Activated naive CD4-positive, alpha-beta T cell treated with anti-CD3 and anti-CD28 coated beads, Interleukin-2, amount 50 U/mL, for 16 hours (primary cell): ENCODE results near the gene CELA2A.

Experiments
- DNase-seq: peaks from one replicate; pipeline ENCODE4 v3.0.0-alpha.2; 2020

Gene CELA2A

DNA sequence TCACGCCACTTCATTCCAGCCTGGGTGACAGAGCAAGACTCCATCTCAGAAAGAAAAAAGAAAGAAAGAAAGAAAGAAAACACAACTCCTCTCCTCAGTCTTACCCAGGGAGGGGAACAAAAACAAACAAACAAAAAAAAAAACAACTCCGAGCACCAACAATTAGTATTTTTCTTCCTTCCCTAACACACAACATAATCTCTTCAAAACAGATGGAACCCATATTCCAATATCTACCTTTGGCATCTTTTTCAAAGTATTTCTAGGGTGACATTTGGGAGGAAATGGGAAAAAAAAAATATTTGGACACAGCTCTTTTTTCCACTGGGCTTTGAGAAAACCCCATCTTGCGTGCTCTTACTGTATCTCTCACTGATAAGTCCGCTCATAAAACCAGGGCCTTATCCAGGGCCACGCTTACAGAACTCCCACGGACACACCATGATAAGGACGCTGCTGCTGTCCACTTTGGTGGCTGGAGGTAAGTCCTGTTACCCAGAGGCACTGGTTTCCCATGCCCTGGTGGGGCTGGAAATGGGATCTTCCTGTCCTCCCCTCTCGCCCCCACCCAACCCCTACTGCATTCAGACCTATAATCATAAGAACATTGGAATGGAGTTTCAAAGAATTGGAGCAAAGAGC is at the start of gene CELA2A:
Gene CELA2A (plus strand): TSS at position 420 of the 642 bp plus-strand sequence. CDS start 22 bp downstream, at position 442.
- DNase-seq = no peak

DNA sequence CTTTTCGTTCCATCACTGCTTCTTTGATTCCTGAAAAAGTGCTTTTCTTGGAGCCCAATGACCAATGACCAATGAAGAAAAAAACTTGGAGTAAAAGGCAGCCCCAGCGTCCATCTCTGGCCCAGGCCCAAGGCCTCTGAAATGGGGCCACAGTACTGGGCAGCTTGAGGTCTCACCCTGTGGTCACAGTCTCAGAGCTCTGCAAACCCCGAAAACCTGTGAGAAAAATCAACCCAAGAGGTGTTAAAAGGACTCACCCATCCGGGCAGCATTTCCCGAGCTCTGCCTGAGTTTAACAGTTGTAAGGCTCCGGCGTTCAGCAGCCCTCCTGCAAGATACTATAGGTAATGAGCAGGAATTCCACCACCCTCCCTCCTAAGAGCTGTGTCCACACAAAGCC is 49.0 kb upstream of the CELA2A start:
- DNase-seq = no peak

DNA sequence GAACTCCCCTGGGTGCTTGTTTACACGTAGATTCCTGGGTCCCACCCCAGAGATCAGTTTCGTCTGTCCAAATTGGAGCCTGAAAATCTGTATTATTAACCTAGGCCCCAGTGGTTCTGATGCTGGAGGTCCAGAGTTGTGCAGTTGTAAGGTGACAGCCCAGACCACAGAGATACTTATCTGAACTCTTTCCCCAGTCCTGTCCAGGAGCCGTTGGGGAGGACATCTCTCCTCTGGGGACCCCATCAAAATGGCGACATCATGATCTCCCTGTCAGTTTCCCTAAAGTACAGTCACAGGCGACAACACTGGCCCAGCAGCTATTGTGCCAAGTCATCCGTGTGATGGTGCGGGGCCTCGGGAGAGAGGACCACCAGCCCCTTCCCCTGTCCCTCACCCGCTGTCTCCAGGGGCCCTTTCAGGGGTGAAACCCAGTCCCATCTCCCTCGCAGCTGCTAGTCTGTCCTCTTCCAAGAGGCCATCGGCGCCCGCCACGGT is 47.6 kb upstream of the CELA2A start:
- DNase-seq = no peak

DNA sequence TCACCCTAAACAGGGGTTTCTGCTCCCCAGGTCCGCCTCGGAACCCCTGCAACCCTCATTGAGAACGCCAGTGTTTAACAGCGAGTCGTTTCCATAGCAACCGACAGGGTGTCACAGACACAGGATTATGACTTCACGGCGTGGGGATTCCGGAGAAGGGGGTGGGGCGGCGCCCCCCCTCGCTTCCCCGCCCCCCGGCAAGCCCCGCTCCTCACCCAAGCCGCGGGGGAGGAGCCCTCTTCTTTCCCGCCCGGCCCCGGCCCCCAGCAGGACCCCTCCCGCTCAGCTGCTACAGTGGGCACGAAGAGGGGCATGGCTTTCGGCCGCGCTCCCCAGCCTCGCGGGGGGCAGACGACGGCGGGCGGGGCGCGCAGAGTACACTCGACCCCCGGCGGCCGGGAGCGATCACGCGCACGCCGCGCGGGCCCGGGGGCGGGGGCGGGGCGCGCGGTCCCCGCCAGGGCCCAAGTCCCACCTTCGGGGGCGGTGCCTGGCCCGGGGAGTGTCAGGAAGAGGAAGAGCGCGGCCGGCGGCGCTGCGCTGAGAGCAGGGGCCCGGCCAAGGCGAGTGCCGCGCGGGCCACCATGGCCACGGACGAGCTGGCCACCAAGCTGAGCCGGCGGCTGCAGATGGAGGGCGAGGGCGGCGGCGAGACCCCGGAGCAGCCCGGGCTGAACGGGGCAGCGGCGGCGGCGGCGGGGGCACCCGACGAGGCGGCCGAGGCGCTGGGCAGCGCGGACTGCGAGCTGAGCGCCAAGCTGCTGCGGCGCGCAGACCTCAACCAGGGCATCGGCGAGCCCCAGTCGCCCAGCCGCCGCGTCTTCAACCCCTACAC is 46.9 kb upstream of the CELA2A start, which contains the start of gene EFHD2:
Gene EFHD2 (plus strand): TSS at position 501 of the 835 bp plus-strand sequence. CDS start 84 bp downstream, at position 585.
- peak; percentile 92 for DNase-seq

DNA sequence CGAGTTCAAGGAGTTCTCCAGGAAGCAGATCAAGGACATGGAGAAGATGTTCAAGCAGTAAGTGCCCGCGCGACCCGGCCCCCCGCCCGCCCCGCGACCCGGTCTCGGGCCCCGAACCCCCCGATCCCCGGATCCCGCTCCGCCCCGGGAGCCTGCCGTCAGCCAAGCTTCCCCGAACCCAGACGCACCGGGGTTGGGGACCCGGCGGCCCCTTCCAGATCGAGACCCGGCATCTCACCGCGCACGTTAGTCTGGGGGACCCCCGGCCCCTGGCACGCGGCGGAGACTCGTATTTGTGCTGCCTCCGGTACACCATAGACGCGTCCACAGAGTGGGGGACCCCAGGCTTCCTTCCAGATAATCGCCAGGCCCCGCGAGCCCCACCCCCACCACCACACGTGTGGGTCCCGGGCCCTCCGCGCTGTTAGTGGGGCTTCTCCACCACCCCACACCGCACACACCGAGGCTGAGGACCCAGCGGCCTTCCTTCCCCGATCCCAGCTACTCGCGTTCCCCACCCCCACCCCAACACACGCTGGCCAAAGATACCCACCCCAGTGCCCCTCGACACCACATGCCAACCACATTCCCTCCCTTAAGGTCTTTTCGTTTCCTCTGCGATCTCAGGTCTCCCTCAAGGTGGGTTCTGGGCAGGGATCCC is 46.2 kb upstream of the CELA2A start:
- no peak for DNase-seq

DNA sequence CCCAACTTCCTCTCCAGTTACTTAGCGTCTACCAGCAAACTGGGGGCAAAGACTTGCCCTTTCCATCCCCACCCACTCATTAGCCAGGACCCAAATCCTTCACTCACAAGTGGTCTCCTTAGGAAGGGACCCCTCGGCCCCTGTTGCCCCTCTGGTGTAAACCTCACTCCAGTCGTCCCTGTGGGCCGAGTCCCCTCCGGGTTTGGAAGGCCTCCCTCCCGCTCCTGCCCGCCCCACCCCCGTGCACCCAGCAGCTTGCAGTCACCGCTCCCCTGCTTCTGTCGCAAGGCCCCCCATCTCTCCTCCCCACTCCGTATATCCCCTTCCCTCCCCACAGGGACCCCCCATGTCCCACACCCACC is 45.7 kb upstream of the CELA2A start:
- no peak for DNase-seq

DNA sequence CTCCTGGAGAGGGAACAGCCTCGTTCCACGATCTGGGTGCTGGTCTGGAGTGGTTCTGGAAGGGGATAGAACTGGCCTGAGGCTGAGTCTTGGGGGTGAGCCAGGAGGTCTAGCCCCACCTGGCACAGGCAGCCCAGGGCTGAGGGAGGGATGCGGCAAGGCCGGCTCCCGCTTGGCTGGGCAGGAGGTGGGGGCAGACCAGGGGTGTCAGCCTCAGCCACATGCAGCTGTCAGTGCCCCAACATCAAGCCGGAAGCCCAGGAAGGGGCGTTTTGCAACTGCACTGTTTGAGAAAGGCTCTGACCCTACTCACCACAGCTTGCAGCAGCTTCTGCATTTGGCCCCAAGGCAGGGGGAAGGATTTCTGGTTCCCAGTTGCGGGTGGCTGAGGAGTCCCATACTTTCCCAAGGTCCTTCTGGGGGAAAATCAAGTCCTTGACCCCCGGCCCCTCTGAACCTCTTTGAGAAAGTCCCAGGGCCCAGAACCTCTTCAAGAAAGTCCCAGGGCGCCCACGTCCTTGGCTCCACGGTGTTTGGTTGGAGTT is 44.9 kb upstream of the CELA2A start:
- no peak for DNase-seq

DNA sequence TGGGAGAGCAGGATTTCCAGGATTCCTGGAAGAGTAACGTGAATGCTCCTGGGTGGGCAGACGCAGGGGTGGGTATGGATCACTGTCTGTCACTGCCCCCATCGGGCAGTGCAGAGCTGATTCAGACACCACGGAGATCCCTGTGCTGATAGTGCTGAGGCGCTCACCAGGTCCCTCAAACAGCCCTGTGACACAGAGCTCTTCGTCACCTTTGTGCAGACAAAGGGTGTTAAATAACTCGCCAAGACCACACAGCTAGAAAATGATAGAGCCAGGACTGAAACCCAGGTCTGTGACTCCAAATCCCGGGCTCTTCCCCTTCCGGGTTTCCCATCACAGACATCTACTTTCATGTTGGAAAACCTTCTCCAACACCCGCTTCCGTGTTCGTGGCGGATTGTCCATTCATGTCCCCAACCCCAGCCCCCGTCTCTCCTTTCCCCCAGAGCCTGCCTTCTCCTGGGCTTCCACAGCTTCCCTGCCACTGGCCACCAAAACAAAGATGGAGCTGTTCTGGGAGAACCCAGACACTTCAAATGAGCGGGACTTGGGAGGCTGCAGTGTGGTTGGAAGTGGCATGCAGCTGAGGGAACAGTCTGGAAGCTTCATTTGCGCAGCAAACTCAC is 44.2 kb upstream of the CELA2A start:
- DNase-seq = no peak

DNA sequence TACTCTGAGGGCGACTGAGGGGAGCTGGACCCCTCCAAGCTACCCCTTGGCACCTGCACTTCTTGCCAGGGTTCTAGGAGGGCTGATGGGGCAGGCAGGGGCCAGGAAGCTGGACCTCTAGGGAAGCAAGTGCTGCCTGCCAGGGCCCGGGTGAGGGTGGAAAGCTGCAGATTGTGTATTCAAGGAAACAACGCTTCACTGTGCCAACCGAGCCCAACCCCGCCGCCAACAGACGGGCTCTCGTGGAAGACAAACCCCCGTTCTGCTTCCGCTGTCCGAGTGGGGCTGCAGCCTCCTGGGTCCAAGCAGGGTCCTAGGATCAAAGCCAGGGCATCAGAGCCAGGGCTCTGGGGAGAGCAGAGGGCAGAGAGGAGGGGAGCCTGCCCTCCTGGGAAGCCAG is 43.7 kb upstream of the CELA2A start:
- DNase-seq = no peak

DNA sequence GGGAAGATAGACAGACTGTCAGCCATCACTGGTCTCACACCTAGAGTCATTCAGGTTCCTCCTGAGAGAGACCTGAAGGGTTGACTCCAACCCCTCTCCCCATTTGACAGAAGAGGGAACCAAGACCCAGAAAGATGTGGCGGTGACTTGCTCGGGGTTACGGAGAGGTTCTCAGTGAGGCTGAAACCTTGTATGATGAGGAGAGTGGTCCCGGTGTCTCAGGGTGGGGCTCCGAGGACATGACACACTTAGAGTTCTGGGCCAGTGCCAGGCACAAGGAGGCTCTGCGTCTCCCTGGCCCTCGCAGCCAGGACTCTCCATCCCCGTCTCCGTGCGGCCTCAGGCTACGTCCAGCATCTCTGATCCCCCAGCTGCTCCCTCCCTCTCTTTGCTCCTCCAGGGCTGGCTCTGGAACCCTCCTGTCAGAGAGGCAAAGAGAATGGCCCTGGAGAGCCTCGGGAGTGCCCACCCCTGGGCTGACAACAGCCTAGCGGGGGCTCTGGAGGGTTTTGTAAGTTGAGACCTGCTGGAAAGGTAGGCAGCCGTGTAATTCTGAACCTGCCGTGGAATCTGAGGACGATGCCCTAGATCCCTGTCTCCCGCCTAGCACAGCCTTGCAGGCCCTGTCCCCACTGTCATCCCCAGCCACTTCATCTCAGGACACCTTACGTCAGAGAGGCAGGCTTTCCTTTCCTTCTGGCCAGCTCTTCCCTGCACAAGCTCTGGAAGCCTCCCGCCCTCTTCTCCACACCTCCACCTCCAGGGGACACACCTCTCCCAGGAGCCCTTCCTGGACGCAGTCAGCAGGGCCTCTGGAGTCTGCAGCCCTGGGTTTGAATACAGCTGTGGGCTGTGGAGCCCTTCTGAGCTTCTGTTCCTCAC is 42.7 kb upstream of the CELA2A start:
- no peak for DNase-seq

DNA sequence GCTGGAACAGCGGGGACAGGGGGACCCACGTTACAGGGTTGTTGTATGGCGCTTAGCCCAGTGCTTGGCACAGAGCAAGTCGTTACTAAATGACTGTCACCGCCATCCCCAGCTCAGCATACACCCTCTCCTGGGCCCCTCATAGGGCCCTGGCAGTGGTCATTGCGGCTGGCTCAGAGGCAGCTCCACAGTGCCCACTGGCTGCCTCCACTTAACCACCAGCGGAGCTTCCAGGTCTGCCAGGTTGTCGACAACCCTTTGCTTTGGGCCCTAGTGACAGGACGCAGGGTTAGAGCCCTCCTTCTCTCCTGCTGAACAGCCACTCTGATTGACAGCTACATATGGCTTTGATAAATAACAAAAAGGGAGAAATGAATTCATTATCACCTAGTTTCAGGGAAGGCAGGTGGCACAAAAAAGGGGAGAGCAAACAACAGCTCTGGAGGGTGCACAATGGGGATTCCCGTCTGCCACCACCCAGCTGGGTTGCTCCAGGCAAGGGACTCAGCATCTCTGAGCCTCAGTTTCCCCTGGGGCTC is 42.0 kb upstream of the CELA2A start:
- no peak for DNase-seq

DNA sequence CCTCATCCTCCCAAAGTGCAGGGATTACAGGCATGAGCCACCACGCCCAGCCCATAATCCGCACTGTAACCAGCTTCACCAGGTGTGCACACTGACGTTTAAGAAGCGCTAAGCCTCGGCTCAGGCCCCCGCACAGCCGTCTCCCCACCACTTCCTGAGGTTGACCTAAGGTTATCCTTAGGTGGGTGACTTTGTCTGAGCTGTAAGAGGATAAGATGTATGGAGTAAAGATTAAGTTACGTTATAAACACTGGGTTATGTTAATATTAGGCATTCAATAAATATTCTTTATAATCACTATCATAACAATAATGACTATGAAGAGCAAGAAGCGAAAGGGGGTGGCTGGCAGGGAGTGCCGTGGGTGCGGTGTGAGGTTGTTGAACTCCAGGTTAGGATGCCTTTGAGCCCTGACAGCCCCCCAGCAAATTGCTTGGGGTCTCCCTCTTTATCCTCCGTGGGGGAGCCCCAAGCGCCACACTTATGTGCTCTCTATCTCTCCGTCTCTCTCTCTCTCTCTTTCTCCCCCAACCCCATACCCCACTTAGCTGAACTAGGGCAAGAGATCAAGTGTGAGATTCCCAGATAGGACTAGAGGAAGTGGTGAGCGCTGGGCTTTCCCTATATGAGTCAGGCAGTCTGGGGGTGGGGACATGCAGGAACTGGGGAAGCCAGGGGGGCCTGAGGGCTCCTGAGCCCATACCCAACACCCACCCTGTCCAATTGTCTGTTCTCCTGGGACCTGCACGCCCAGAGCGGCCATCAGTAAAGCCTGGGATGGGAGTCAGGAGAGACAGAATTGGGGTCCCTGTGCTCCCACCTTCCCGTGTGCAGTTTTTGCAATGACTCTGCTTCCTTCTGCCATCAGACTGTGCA is 39.2 kb upstream of the CELA2A start:
- peak; percentile 38 for DNase-seq

DNA sequence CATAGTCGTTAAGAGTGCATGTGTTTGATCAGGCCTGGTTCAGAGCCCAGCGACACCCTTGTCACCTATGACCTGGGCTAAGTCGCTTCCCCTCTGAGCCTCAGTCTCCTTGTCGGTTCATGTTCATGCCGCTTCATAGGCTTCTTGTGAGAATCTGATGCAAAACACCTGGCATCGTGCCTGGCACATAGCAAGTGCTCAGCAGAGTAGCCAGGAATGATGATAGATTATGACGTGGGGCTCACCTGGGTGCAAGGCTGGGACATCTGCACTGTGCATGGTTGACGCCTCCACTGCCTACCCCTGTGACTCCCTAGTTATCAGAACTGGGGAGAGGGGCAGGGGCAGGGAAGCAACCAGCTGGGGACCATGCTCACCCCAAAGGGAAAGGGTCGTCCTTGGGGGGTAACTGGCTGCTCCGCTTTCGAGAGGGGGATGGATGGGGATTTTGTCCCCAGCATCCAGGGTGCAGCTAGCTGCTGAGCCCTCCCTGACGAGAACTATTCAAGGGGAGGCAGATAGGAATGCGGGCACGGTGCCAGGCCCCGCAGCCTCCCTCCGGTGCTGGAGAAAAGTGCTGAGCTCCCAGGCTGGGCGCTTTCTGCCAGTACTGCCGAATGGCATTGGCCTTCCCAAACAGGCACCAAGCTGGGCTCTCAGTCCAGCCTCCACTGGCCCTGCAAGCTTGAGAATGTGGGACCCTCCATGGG is 37.6 kb upstream of the CELA2A start:
- no peak for DNase-seq

DNA sequence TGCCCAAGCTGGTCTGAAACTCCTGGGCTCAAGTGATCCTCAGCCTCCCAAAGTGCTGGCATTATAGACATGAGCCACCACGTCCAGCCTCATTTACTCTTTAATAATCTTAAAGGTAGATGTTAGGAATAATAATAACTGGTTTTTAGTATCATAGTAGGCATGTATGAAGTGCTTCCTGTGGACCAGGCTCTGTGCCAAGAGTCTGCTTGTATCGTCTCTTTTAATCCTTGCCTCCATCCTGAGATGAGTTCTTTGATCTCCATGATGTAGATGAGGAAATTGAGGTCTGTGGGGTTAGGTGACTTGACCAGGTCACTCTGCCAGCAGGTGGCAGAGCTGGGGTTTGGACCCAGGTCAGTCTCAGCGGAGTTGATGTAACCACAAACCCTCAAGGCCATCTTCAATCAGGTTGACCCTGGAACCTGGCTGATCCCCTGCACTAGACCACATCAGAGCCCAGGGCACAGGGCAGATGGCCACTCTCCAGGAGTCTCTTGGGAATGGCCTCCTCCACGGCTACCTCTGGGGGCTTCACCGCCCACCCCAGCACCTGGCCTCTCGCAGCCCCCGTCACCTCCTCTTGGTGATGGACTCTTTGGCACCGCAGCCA is 35.6 kb upstream of the CELA2A start:
- no peak for DNase-seq

DNA sequence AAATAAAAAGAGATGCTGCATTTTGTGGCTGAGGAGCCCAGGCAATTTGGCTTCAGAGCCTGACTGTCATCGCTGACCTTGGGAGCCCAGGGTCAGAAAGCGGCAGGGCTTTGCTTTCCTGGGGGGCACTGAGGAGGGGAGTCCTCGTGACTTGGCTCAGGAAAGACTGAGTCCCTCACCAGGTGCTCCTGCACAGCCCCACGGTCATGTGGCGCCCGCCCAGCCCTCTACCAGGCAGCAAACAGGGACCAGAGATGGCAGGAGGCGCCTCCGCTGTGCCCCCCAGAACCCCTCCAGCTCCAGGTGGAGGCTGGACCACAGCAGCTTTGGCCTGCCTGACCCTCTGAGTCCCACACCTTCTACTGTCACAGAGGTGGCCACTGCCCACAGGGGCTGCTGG is 33.7 kb upstream of the CELA2A start:
- no peak for DNase-seq

DNA sequence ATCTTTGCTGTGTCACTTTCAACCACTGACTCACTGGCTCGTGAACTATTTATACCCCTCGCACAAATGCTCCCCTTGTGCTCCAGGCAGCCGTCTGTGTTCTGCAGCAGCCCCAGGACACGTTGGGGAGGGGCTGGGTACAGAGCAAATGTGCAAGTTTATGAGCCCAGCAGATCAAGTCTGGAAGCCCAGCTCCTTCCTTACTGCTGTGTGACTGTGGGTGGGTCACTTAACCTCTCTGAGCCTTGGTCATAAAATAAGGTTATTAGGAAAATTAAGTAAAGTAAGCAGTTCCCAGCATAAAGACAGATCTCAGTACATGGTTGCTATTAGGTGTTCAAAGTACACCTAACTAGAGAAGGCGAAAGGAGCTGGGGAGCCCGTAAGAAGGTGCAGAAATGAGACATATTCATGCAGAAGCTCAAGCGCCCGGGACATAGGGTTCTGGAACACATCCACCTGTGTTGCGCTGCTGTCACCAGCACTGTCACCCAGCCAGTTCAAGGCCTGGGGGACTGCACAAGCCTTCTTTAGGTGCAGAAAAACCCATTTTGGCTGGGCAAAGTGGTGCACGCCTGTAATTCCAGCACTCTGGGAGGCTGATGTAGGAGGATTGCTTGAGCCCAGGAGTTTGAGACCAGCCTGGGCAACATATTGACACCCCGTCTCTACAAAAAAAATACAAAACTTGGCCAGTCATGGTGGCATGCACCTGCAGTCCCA is 33.0 kb upstream of the CELA2A start:
- no peak for DNase-seq

DNA sequence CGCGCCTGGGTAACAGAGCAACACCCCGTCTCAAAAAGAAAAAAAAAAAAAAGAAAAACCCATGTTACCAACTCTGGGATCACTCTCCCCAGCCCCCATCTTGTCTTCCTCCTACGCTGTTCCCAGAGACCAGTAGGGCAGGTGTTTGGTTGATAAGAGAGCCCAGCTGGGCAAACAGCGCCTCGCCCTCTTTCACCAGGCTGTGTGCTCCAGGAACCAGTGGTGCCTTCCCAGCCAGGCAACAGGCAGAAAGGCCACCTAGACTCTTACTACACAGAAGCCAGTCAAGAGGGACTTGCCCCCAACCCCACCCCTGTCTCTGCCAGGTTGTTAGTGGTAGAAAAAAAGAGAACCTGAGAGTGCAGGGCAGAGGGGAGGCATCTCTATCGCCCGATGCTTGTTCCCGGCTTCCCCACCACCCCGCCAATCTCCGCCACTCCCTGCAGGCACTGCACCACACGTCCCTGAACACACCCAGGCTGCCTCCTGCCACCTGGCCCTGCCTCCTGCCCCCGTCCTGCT is 32.3 kb upstream of the CELA2A start:
- DNase-seq = no peak

DNA sequence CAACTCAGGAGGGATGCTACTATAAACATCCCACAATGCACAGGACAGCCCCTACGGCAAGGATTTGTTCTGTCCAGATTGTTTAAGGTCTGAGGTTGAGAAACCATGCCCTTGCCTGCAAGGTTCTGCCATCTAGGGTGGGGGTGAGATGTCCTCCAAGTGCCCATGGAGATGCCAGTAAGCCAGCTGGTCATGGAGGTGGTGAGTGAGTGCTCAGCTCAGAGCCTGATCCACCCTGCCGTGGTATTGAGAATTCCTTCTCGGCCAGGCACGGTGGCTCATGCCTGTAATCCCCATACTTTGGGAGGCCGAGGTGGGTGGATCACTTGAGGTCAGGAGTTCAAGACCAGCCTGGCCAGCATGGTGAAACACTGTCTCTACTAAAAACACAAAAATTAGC is 31.6 kb upstream of the CELA2A start:
- no peak for DNase-seq
